ENCODE data around the gene FBXO10. TPM values are rescaled to one million over a fixed set of nuclear protein-coding genes. Genes with fewer than 3 reads are reported as not detected.
A peak's percentile ranks its signal among the peaks of the same experiment; 100 is the strongest.

FBXO10 gene
- total RNA-seq, 4 donors from 2014 or later: 49.8 to 62.2 (median 53.5) TPM

GRCh38 chr9:37592108-37592951 is 16.1 kb upstream of the FBXO10 start, which contains the start of gene TOMM5:
TOMM5 (minus strand) TSS chr9:37592597; CDS start chr9:37592532, 65 bp downstream.
- H3K27me3 ChIP-seq: no peaks in the 10 kb centered on the region
- H3K4me3 ChIP-seq: peak within 1 kb of the TSS; percentile 88 to 98 (median 92)
- peak within 1 kb of the TSS; percentile 89 to 94 (median 92) for H3K27ac ChIP-seq
- H3K9me3 ChIP-seq: no peaks in the 10 kb centered on the region
- peaks cover 22 to 29% of the 10 kb centered on the region in 2 donors for H3K4me1 ChIP-seq
- TF ChIP-seq CTCF (IDR thresholded peaks at IDR 0.05 in 4 of 5, conservative IDR thresholded peaks at IDR 0.05 in 1 of 5) (peak in 1 of 5 experiments; percentile 26), POLR2A (IDR thresholded peaks at IDR 0.05) (peak; percentile 88 to 95)
- peak; percentile 92 to 95 for ATAC-seq
- intact Hi-C loops (cut with DNase I; ENCODE audit: low total_unique reads): loop anchor here (2.0 to 5.0 kb wide), 3 partner anchors 16 to 795 kb away; partner anchors contain the start of genes FBXO10 and GRHPR
- in situ Hi-C loops (cut with MboI; ENCODE audit: low sequenced_read_pairs in 4 of 4): loop anchor here (10.0 to 25.0 kb wide), 7 partner anchors 82 to 795 kb away; partner anchors contain the start of genes EXOSC3 (in 3 of the 4), ALDH1B1 (in 1 of the 4), SHB (in 1 of the 4) and SLC25A51 (in 1 of the 4)
- DNase-seq: peak; percentile 92
- H3K36me3 ChIP-seq: peaks cover 0 to 18% of the 10 kb centered on the region in 2 donors

- ATAC-seq (no peak), DNase-seq (no peak)
- Histone ChIP-seq H3K9me3 (no peaks in the 10 kb centered on the region), H3K4me1 (peaks cover 15 to 17% of the 10 kb centered on the region in 2 donors), H3K27ac (no peak overlapping the region), H3K27me3 (no peaks in the 10 kb centered on the region), H3K36me3 (peaks cover 0 to 55% of the 10 kb centered on the region in 2 donors), H3K4me3 (no peak overlapping the region)
- in situ Hi-C loops (cut with MboI; ENCODE audit: low sequenced_read_pairs in 4 of 4) (loop anchor here (10.0 to 25.0 kb wide), 8 partner anchors 87 to 800 kb away; partner anchors contain the start of genes EXOSC3 (in 4 of the 4), ALDH1B1 (in 1 of the 4), SHB (in 1 of the 4) and SLC25A51 (in 1 of the 4)), intact Hi-C loops (cut with DNase I; ENCODE audit: low total_unique reads) (no loop called here)
- TF ChIP-seq CTCF (IDR thresholded peaks at IDR 0.05 in 4 of 5, conservative IDR thresholded peaks at IDR 0.05 in 1 of 5) (no peak), POLR2A (IDR thresholded peaks at IDR 0.05) (no peak)
These were observed 11.3 kb upstream of the FBXO10 start for GRCh38 chr9:37587521-37587920.

- Histone ChIP-seq H3K4me1 (no peaks in the 10 kb centered on the region), H3K27ac (no peak overlapping the region), H3K27me3 (no peaks in the 10 kb centered on the region), H3K4me3 (no peak overlapping the region), H3K36me3 (peaks cover 0 to 50% of the 10 kb centered on the region in 2 donors), H3K9me3 (no peaks in the 10 kb centered on the region)
- ATAC-seq: no peak
- no peak for DNase-seq
- in situ Hi-C loops (cut with MboI; ENCODE audit: low sequenced_read_pairs in 4 of 4): loop anchor here (10.0 to 25.0 kb wide), 8 partner anchors 91 to 804 kb away; partner anchors contain the start of genes EXOSC3 (in 4 of the 4), ALDH1B1 (in 1 of the 4), SHB (in 1 of the 4) and SLC25A51 (in 1 of the 4)
- intact Hi-C loops (cut with DNase I; ENCODE audit: low total_unique reads): loop anchor here (5.0 kb wide), 2 partner anchors 69 to 169 kb away; partner anchors contain the start of genes FRMPD1 and TRMT10B
- TF ChIP-seq CTCF (IDR thresholded peaks at IDR 0.05 in 4 of 5, conservative IDR thresholded peaks at IDR 0.05 in 1 of 5): no peak
- TF ChIP-seq POLR2A (IDR thresholded peaks at IDR 0.05): no peak
These were observed 7.4 kb upstream of the FBXO10 start for GRCh38 chr9:37583522-37584121.

GRCh38 chr9:37582548-37583157 is 6.5 kb upstream of the FBXO10 start:
- Histone ChIP-seq H3K27me3 (no peaks in the 10 kb centered on the region), H3K4me3 (no peak overlapping the region), H3K36me3 (peaks cover 0 to 41% of the 10 kb centered on the region in 2 donors), H3K9me3 (no peaks in the 10 kb centered on the region), H3K4me1 (no peaks in the 10 kb centered on the region), H3K27ac (no peak overlapping the region)
- DNase-seq (no peak), ATAC-seq (peak; percentile 72 to 82)
- TF ChIP-seq POLR2A (IDR thresholded peaks at IDR 0.05) (no peak), CTCF (IDR thresholded peaks at IDR 0.05 in 4 of 5, conservative IDR thresholded peaks at IDR 0.05 in 1 of 5) (peak; percentile 57 to 75 (median 69))
- in situ Hi-C loops (cut with MboI; ENCODE audit: low sequenced_read_pairs in 4 of 4) (loop anchor here (10.0 to 25.0 kb wide), 8 partner anchors 92 to 805 kb away; partner anchors contain the start of genes EXOSC3 (in 4 of the 4), ALDH1B1 (in 1 of the 4), SHB (in 1 of the 4) and SLC25A51 (in 1 of the 4)), intact Hi-C loops (cut with DNase I; ENCODE audit: low total_unique reads) (loop anchor here (5.0 kb wide), 2 partner anchors 70 to 170 kb away; partner anchors contain the start of genes FRMPD1 and TRMT10B)

Measured in gastrocnemius medialis (tissue), 4 donors.